Measurements from ENCODE around the gene MMEL1.

GRCh38 chr1:2556678-2557481 lies 75.9 kb downstream of the MMEL1 start:
- TF ChIP-seq, protein P1, sequence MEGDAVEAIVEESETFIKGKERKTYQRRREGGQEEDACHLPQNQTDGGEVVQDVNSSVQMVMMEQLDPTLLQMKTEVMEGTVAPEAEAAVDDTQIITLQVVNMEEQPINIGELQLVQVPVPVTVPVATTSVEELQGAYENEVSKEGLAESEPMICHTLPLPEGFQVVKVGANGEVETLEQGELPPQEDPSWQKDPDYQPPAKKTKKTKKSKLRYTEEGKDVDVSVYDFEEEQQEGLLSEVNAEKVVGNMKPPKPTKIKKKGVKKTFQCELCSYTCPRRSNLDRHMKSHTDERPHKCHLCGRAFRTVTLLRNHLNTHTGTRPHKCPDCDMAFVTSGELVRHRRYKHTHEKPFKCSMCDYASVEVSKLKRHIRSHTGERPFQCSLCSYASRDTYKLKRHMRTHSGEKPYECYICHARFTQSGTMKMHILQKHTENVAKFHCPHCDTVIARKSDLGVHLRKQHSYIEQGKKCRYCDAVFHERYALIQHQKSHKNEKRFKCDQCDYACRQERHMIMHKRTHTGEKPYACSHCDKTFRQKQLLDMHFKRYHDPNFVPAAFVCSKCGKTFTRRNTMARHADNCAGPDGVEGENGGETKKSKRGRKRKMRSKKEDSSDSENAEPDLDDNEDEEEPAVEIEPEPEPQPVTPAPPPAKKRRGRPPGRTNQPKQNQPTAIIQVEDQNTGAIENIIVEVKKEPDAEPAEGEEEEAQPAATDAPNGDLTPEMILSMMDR (IDR thresholded peaks at IDR 0.05), result no peak
- TF ChIP-seq EZH2 (IDR thresholded peaks at IDR 0.05; ENCODE audit: borderline replicate concordance, insufficient read depth, low read depth, low read length, poor library complexity, severe bottlenecking), result no peak

Measured in B cell (primary cell).